ENCODE measurements around the gene RNF180. TPM values are rescaled to one million over a fixed set of nuclear protein-coding genes. Genes with fewer than 3 reads are reported as not detected.
A peak's percentile ranks its signal among the peaks of the same experiment; 100 is the strongest.
"Not testable (repeated sequence)": the region's sequence is repeated elsewhere in the genome, so short reads cannot be mapped to it uniquely, and the experiment has no call there.

Gene RNF180
- total RNA-seq, 1 donor from 2014 or later = 5.3 TPM

DNA sequence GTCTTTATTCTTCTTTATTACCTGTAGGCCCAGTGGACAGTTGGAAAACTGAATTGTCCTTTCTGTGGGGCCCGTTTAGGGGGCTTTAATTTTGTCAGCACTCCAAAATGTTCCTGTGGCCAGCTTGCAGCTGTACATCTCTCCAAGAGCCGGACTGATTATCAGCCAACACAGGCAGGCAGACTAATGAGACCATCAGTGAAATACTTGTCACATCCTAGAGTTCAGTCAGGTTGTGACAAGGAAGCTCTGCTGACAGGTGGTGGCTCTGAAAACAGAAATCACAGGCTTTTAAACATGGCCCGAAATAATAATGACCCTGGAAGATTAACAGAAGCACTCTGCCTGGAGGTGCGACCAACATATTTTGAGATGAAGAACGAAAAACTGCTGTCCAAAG, 47.9 kb downstream of the RNF180 start:
- Mint-ChIP-seq H3K4me3 (ENCODE audit: unreplicated experiment) (no peak overlapping the region), H3K36me3 (ENCODE audit: unreplicated experiment) (no peaks in the 10 kb centered on the region), H3K9me3 (ENCODE audit: unreplicated experiment) (no peaks in the 10 kb centered on the region), H3K4me1 (ENCODE audit: unreplicated experiment) (peaks cover 9% of the 10 kb centered on the region), H3K27ac (ENCODE audit: unreplicated experiment) (no peak overlapping the region), H3K27me3 (ENCODE audit: unreplicated experiment) (no peaks in the 10 kb centered on the region)
- DNase-seq (ENCODE audit: extremely low spot score, unreplicated experiment) = no peak
- no peak for TF ChIP-seq CTCF (IDR thresholded peaks at IDR 0.05)

DNA sequence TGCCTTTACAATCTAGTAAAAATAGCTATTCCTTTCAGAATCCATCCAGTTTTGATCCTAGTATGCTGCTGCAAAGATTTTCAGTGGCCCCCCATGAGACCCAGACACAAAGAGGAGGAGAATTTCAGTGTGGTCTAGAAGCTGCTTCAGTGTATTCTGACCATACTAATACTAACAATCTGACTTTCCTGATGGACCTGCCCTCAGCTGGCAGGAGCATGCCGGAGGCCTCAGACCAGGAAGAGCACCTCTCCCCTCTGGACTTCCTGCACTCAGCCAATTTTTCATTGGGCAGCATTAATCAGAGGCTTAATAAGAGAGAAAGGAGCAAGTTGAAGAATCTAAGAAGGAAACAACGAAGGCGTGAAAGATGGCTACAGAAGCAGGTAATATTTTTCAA, 48.5 kb downstream of the RNF180 start:
- TF ChIP-seq CTCF (IDR thresholded peaks at IDR 0.05) = no peak
- peaks cover 9% of the 10 kb centered on the region for H3K4me1 Mint-ChIP-seq (ENCODE audit: unreplicated experiment)
- H3K36me3 Mint-ChIP-seq (ENCODE audit: unreplicated experiment) = no peaks in the 10 kb centered on the region
- H3K27ac Mint-ChIP-seq (ENCODE audit: unreplicated experiment) = no peak overlapping the region
- H3K4me3 Mint-ChIP-seq (ENCODE audit: unreplicated experiment) = no peak overlapping the region
- H3K9me3 Mint-ChIP-seq (ENCODE audit: unreplicated experiment) = peaks cover 1% of the 10 kb centered on the region
- no peaks in the 10 kb centered on the region for H3K27me3 Mint-ChIP-seq (ENCODE audit: unreplicated experiment)
- DNase-seq (ENCODE audit: extremely low spot score, unreplicated experiment) = no peak

DNA sequence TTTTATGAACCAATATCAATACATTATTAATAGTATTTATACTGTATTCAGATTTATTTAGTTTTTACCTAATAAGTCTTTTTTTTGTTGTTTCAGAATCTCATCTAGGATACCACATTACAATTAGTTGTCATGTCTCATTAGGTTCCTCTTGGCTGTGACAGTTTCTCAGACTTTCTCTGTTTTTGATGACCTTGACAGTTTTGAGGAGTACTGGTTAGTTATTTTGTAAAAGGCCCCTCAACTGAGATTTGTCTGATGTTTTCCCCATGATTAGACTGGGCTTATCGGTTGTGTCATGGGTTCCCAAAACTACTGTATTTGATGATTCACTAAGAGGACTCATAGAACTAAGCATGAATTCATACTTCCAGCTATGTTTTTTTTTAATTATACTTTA, 56.3 kb downstream of the RNF180 start:
- Mint-ChIP-seq H3K36me3 (ENCODE audit: unreplicated experiment) (no peaks in the 10 kb centered on the region), H3K4me3 (ENCODE audit: unreplicated experiment) (no peak overlapping the region), H3K27me3 (ENCODE audit: unreplicated experiment) (no peaks in the 10 kb centered on the region), H3K9me3 (ENCODE audit: unreplicated experiment) (peaks cover 4% of the 10 kb centered on the region), H3K4me1 (ENCODE audit: unreplicated experiment) (no peaks in the 10 kb centered on the region), H3K27ac (ENCODE audit: unreplicated experiment) (no peak overlapping the region)
- no peak for TF ChIP-seq CTCF (IDR thresholded peaks at IDR 0.05)
- DNase-seq (ENCODE audit: extremely low spot score, unreplicated experiment) = no peak

GRCh38 chr5:64225286-64225981, 59.8 kb downstream of the RNF180 start:
- not testable (repeated sequence) for H3K36me3 Mint-ChIP-seq (ENCODE audit: unreplicated experiment); H3K4me1 Mint-ChIP-seq (ENCODE audit: unreplicated experiment); H3K27me3 Mint-ChIP-seq (ENCODE audit: unreplicated experiment); DNase-seq (ENCODE audit: extremely low spot score, unreplicated experiment); H3K4me3 Mint-ChIP-seq (ENCODE audit: unreplicated experiment); H3K27ac Mint-ChIP-seq (ENCODE audit: unreplicated experiment); H3K9me3 Mint-ChIP-seq (ENCODE audit: unreplicated experiment)

- not testable (repeated sequence) for H3K27me3 Mint-ChIP-seq (ENCODE audit: unreplicated experiment); H3K36me3 Mint-ChIP-seq (ENCODE audit: unreplicated experiment); DNase-seq (ENCODE audit: extremely low spot score, unreplicated experiment)
These were observed 61.5 kb downstream of the RNF180 start for GRCh38 chr5:64227131-64227537.

GRCh38 chr5:64229163-64229774, 63.6 kb downstream of the RNF180 start:
- Mint-ChIP-seq H3K4me3 (ENCODE audit: unreplicated experiment) (no peak overlapping the region), H3K27ac (ENCODE audit: unreplicated experiment) (no peak overlapping the region), H3K9me3 (ENCODE audit: unreplicated experiment) (no peaks in the 10 kb centered on the region), H3K27me3 (ENCODE audit: unreplicated experiment) (no peaks in the 10 kb centered on the region), H3K36me3 (ENCODE audit: unreplicated experiment) (no peaks in the 10 kb centered on the region), H3K4me1 (ENCODE audit: unreplicated experiment) (no peaks in the 10 kb centered on the region)
- no peak for DNase-seq (ENCODE audit: extremely low spot score, unreplicated experiment)
- peak; percentile 72 for TF ChIP-seq CTCF (IDR thresholded peaks at IDR 0.05)

More at GRCh38 chr5:64227131-64227537, 61.5 kb downstream of the RNF180 start:
- not testable (repeated sequence) for H3K27ac Mint-ChIP-seq (ENCODE audit: unreplicated experiment); H3K4me1 Mint-ChIP-seq (ENCODE audit: unreplicated experiment); H3K4me3 Mint-ChIP-seq (ENCODE audit: unreplicated experiment); H3K9me3 Mint-ChIP-seq (ENCODE audit: unreplicated experiment)
